GM18909 (cell line): ENCODE data around the gene TATDN3.
A peak's percentile ranks its signal among the peaks of the same experiment; 100 is the strongest.
"Not testable (repeated sequence)": the region's sequence is repeated elsewhere in the genome, so short reads cannot be mapped to it uniquely, and the experiment has no call there.

Experiments used
- ATAC-seq: cut with Tn5 transposase; IDR thresholded peaks from one replicate; pipeline ENCODE4 v1.9.1; 2021; ENCODE audit warnings: mild to moderate bottlenecking; ENCODE audit not compliant: unreplicated experiment, poor library complexity

The TATDN3 gene, protein sequence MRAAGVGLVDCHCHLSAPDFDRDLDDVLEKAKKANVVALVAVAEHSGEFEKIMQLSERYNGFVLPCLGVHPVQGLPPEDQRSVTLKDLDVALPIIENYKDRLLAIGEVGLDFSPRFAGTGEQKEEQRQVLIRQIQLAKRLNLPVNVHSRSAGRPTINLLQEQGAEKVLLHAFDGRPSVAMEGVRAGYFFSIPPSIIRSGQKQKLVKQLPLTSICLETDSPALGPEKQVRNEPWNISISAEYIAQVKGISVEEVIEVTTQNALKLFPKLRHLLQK

GRCh38 chr1:212791676-212792395 is at the start of gene TATDN3, which contains the start of gene NSL1:
TATDN3 (plus strand) TSS chr1:212791894; CDS start chr1:212791922, 28 bp downstream.
NSL1 (minus strand) TSS chr1:212791777; CDS start chr1:212791763, 14 bp downstream.
- ATAC-seq: peak; percentile 76

- no peak for ATAC-seq
Observed at GRCh38 chr1:212743901-212744475, 47.7 kb upstream of the TATDN3 start.

GRCh38 chr1:212745303-212745702 is 46.4 kb upstream of the TATDN3 start:
- ATAC-seq: no peak

GRCh38 chr1:212746546-212746945 is 45.1 kb upstream of the TATDN3 start:
- ATAC-seq: no peak

DNA sequence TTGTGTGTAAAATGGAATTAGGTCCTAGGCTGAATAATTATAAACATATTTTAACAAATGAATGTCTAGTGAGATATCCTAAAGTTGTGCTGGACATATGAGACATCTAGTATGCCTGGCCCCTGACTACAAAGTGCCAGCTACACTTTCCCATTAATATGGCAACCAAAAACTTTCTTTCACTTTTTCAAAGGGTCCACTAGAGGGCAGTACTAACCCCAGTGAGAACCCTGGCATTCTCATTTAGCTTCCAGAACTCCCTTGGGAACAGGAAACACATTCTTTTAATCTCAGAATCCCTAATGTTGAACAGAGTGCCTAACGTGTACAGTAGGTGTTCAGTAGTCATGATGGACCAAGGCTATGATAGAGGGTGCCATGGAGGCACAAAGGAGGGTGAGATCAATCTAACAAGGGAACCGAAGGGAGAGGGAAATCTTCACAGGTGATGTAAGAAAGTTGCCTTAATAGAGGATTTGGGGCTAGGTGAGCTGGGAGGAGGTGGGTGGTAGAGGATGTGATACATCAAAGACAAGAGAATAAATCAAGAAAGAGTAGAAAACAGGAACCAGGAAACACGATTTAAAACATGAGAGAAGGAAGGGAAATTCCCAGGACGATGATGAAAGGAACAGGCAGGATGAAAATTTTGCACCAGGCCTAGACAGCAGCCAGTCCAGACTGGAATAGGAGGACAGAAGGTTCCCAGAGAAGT is 41.7 kb upstream of the TATDN3 start:
- no peak for ATAC-seq

DNA sequence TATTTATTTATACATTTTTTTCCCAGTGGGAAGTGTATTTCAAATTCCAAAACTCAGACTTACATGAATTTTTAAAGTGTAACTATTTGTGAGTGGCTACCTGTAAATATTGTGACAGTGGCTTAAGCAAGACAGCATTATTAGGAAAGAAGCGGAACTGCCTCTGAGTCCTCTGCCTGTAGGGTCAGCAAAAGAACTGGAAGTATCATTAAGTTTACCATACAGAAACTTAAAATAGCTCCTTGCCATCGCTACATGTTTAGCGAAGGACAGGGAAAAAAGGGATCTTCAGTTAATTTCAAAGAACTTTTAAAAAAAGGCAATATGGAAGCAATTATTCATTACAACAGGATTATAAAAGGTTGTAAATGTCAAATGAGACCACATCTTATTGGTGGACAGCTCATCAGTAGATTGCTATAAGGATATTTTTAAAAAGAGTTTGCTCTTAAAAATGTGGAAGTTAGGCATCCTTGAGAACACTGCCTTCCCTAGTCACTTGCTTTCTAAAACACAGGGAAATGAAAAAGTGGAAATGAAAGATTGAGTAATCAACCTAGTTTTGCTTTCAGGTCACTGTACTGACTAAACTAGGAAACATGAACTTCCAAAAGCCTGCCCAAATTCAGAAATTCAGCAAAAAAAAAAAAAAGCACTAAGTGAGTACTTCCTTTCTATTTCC is 39.3 kb upstream of the TATDN3 start:
- no peak for ATAC-seq

DNA sequence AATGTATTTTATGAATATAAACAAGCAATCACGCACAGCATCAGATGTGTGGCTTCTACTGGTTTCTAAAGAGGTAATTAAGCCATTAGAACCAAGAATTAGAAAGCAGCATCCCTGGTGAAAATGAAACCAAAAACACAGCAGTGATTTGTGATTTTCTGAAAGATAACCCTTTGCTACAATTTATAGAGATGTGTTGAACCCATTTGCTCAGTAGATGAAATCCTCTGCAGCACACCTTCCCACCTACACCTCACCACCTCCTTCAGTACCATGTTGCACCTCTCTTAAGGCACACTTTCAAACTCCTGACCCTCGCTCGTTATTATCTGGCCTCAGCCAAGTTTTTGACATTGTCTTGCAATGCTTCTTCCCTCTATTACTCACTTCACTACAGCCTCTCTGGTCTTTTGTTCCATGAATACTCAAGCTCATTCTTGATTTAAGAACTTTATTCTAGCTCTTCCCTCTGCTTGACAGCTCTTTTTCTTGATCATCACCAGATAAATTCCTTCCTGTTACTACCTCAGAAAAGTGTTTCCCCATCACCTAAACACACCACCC is 38.7 kb upstream of the TATDN3 start:
- no peak for ATAC-seq

DNA sequence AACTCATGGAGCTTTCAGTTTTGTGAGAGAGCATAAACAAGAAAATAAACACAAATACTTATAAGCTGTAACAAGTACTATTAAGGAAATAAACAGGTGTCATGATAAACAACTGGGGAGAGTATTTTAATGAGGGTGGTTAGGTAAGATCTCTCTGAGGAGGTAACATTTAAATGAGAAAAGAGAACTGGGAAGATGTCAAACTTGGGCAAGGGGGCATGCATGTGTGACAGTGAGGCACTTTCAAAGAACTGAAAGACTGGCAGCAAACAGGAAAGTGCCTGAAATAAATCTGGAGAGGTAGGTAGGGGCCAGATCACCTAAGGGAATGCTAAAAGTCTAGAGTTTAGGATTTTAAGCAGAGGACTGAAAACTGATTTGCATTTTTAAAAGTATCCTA is 37.9 kb upstream of the TATDN3 start:
- ATAC-seq: no peak

- peak; percentile 51 for ATAC-seq
Observed at GRCh38 chr1:212754193-212754592, 37.5 kb upstream of the TATDN3 start.

DNA sequence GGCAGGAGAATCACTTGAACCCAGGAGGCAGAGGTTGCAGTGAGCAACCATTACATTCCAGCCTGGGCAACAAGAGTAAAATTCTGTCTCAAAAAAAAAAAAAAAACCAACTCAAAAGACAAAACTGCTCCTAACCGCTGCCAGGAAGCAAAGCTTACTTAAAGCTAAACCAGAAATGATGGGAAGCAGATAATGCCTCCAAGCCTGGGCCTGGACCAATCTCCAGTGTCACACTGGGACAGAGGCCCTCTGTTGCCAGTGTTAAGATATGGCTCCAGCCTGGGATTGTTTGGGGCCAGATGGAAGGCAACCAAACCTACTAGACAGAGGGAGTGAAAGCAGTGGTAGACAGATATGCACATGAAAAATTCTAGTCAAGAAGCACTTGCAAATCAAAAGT is 37.0 kb upstream of the TATDN3 start:
- no peak for ATAC-seq

- no peak for ATAC-seq
Observed at GRCh38 chr1:212759683-212760082, 32.0 kb upstream of the TATDN3 start.

DNA sequence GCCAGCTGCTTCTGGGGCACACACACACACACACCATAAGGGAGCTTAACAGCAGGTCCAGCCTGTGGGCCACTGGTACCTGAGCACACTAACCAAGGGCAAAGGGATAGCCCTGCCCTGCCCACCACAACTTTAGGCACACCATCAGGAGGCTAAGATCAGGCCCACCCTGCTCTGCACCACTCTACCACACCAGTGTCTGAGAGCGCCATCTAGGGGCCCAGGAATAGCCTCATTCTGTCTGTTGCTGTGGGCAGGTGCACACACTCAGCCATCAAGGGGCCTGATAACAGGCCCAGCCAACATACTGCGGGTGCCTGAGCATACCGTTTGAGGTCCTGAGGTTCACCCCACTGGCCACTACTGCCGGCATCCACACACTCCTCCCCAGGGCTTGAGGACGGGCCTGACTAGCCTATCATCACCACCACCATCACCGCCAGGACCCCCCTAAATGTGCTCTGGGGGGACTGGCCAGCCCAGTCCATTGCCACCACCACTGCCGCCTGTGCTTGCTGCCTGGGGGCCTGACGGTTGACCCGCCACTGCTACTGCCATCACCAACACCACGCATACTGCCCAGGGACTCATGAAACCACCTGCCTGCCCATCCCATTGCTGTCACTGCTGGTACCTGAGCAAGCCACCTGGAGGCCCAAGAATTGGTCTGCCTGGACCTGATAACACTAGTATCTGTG is 31.4 kb upstream of the TATDN3 start:
- peak; percentile 60 for ATAC-seq

GRCh38 chr1:212762234-212762633 is 29.5 kb upstream of the TATDN3 start:
- ATAC-seq: no peak

DNA sequence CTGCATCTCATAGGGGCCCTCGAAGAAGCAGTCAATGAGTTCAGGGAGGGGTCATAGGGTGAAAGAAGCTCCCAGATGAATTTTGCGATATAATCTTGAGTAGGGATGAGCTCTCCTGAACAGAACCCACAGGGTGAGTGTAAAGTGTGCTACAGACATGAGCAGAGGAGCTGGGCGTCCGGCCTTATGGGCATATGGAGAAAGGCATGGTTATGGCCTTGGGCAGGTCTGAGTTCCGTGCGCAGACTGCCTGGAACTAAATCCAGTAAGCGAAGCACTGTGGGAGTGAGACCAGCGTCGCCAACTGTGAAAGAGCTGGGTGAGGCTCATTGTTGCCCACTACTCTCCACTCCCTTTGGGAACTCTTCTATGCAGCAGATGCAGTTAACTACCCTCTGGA is 28.9 kb upstream of the TATDN3 start:
- ATAC-seq: no peak

DNA sequence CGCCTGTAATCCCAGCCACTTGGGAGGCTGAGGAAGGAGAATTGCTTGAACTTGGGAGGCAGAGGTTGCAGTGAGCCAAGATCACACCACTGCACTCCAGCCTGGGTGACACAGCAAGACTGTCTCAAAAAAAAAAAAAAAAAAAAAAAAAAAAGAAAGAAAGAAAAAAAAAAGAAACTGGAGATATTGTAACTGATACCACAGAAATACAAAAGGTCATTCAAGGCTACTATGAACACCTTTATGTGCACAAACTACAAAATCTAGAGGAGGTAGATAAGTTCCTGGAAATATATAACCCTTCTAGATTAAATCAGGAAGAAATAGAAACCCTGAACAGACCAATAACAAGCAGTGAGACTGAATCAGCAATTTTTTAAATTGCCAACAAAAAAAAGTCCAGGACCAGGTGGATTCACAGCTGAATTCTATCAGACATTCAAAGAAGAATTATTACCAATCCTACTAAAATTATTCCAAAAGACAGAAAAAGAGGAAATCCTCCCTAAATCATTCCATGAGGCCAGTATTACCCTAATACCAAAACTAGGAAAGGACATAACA is 26.9 kb upstream of the TATDN3 start:
- ATAC-seq: not testable (repeated sequence)

DNA sequence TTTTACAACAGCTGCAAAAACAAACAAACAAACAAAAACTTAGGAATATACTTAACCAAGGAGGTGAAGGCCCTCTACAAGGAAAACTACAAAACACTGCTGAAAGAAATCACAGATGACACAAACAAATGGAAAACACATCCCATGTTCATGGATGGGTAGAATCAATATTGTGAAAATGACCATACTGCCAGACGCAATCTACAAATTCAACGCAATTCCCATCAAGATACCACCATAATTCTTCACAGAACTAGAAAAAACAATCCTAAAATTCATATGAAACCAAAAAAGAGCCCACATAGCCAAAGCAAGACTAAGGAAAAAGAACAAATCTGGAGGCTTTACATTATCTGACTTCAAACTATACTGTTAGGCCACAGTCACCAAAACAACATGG is 24.9 kb upstream of the TATDN3 start:
- not testable (repeated sequence) for ATAC-seq

- ATAC-seq: no peak
Observed at GRCh38 chr1:212769459-212770167, 22.1 kb upstream of the TATDN3 start.

DNA sequence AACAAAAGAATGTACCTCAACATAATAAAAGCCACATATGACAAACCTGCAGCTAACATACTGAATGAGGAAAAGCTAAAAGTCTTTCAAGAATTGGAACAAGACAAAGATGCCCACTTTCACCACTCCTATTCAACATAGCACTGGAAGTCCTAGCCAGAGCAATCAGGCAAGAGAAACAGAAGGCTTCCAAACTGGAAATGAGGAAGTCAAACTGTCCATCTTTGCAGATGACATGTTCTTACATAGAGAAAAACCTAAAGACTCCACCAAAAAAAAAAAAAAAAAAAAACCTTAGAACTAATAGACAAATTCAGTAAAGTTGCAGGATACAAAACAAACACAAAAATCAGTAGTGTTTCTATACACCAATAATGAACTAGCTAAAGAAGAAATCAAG is 20.4 kb upstream of the TATDN3 start:
- no peak for ATAC-seq
